GM19372 (cell line): ENCODE data around the gene PTAR1.
"Not testable (repeated sequence)": the region's sequence is repeated elsewhere in the genome, so short reads cannot be mapped to it uniquely, and the experiment has no call there.

Experiments used
- ATAC-seq: cut with Tn5 transposase; IDR thresholded peaks from one replicate; pipeline ENCODE4 v1.9.1; 2021; ENCODE audit warnings: mild to moderate bottlenecking, low read depth, moderate library complexity; ENCODE audit not compliant: unreplicated experiment

The PTAR1 gene

GRCh38 chr9:69759421-69760277 is at the start of gene PTAR1:
PTAR1 (minus strand) TSS chr9:69760011; CDS start chr9:69759938, 73 bp downstream.
- peak; percentile 88 for ATAC-seq

- ATAC-seq, result no peak
Measured at GRCh38 chr9:69809304-69809863, 49.6 kb upstream of the PTAR1 start.

- ATAC-seq, result no peak
Measured at GRCh38 chr9:69806627-69807026, 46.8 kb upstream of the PTAR1 start.

- ATAC-seq, result no peak
Measured at GRCh38 chr9:69805962-69806515, 46.2 kb upstream of the PTAR1 start.

GRCh38 chr9:69801989-69802388 is 42.2 kb upstream of the PTAR1 start:
- ATAC-seq, result no peak

- ATAC-seq, result not testable (repeated sequence)
Measured at GRCh38 chr9:69800027-69800426, 40.2 kb upstream of the PTAR1 start.

- not testable (repeated sequence) for ATAC-seq
Measured at GRCh38 chr9:69799521-69799920, 39.7 kb upstream of the PTAR1 start.

- no peak for ATAC-seq
Measured at GRCh38 chr9:69798744-69799143, 38.9 kb upstream of the PTAR1 start.

- no peak for ATAC-seq
Measured at GRCh38 chr9:69797675-69798074, 37.9 kb upstream of the PTAR1 start.

- no peak for ATAC-seq
Measured at GRCh38 chr9:69794356-69794755, 34.5 kb upstream of the PTAR1 start.

GRCh38 chr9:69785757-69786156 is 25.9 kb upstream of the PTAR1 start:
- ATAC-seq, result no peak

GRCh38 chr9:69773258-69773657 is 13.4 kb upstream of the PTAR1 start:
- ATAC-seq, result no peak

- no peak for ATAC-seq
Measured at GRCh38 chr9:69771775-69772418, 12.1 kb upstream of the PTAR1 start.

GRCh38 chr9:69768716-69769115 is 8.9 kb upstream of the PTAR1 start:
- ATAC-seq, result no peak

GRCh38 chr9:69768101-69768500 is 8.3 kb upstream of the PTAR1 start:
- ATAC-seq, result no peak

- not testable (repeated sequence) for ATAC-seq
Measured at GRCh38 chr9:69763862-69764261, 4.1 kb upstream of the PTAR1 start.

GRCh38 chr9:69762527-69762926 is 2.7 kb upstream of the PTAR1 start:
- ATAC-seq, result no peak

GRCh38 chr9:69760278-69760610 is 433 bp upstream of the PTAR1 start:
- ATAC-seq, result no peak

GRCh38 chr9:69759021-69759420 is 790 bp downstream of the PTAR1 start:
- ATAC-seq, result no peak

GRCh38 chr9:69757996-69758675 is 1.7 kb downstream of the PTAR1 start:
- ATAC-seq, result no peak

- ATAC-seq, result no peak
Measured at GRCh38 chr9:69755205-69755604, 4.6 kb downstream of the PTAR1 start.
